NB4 (cell line): ENCODE data around the gene UTS2.

Experiments
- DNase-seq: peaks from one replicate; pipeline ENCODE4 v3.0.0; 2010; ENCODE audit warnings: low read depth
- H3K4me3 ChIP-seq: one replicate; pipeline ENCODE4 v1.5.1; 2011; ENCODE audit warnings: mild to moderate bottlenecking, low read depth, low read length, moderate library complexity
- CTCF ChIP-seq: IDR thresholded peaks from one replicate; pipeline ENCODE4 v1.5.1; 2012; ENCODE audit warnings: low read depth, low read length
- MAX ChIP-seq: IDR thresholded peaks from 2 replicates; pipeline ENCODE4 v1.6.1; 2011; ENCODE audit warnings: low read depth, low read length
- MYC ChIP-seq: IDR thresholded peaks from 2 replicates; pipeline ENCODE4 v1.6.1; 2011; ENCODE audit warnings: low read depth, low read length
- POLR2A ChIP-seq: IDR thresholded peaks from 2 replicates; pipeline ENCODE4 v1.6.1; 2011; ENCODE audit warnings: mild to moderate bottlenecking; ENCODE audit not compliant: insufficient read length; ENCODE audit errors: extremely low read depth

The UTS2 gene

GRCh38 chr1:7884757-7885156, 31.9 kb upstream of the UTS2 start:
- no peak overlapping the region for H3K4me3 ChIP-seq
- TF ChIP-seq POLR2A = no peak
- TF ChIP-seq MYC = no peak
- TF ChIP-seq MAX = no peak
- no peak for TF ChIP-seq CTCF
- no peak for DNase-seq

GRCh38 chr1:7879228-7879627, 26.4 kb upstream of the UTS2 start:
- no peak for TF ChIP-seq MYC
- no peak for TF ChIP-seq POLR2A
- no peak for TF ChIP-seq CTCF
- TF ChIP-seq MAX = no peak
- DNase-seq = no peak
- no peak overlapping the region for H3K4me3 ChIP-seq

GRCh38 chr1:7878027-7878426, 25.2 kb upstream of the UTS2 start:
- H3K4me3 ChIP-seq = no peak overlapping the region
- TF ChIP-seq POLR2A (no peak), MAX (no peak), MYC (no peak), CTCF (no peak)
- no peak for DNase-seq

GRCh38 chr1:7873801-7874795, 21.2 kb upstream of the UTS2 start:
- TF ChIP-seq POLR2A (no peak), MAX (no peak), CTCF (no peak), MYC (no peak)
- H3K4me3 ChIP-seq = no peak overlapping the region
- DNase-seq = no peak

GRCh38 chr1:7871136-7871535, 18.3 kb upstream of the UTS2 start:
- no peak for TF ChIP-seq CTCF
- no peak for TF ChIP-seq MYC
- TF ChIP-seq MAX = no peak
- no peak for TF ChIP-seq POLR2A
- DNase-seq = no peak
- H3K4me3 ChIP-seq = no peak overlapping the region
